HS-5 (cell line): ENCODE results near the gene ZNF33B.
A peak's percentile ranks its signal among the peaks of the same experiment; 100 is the strongest.
"Not testable (repeated sequence)": the region's sequence is repeated elsewhere in the genome, so short reads cannot be mapped to it uniquely, and the experiment has no call there.

Experiments
- DNase-seq: peaks from one replicate; pipeline ENCODE4 v3.0.0-alpha.2; 2012; ENCODE audit warnings: low read depth

ZNF33B gene

GRCh38 chr10:42638055-42638820, at the start of gene ZNF33B:
Gene ZNF33B, minus strand, starts transcription at chr10:42638570. Its CDS starts 1,642 bp downstream, at chr10:42636928.
- peak; percentile 86 for DNase-seq

DNA sequence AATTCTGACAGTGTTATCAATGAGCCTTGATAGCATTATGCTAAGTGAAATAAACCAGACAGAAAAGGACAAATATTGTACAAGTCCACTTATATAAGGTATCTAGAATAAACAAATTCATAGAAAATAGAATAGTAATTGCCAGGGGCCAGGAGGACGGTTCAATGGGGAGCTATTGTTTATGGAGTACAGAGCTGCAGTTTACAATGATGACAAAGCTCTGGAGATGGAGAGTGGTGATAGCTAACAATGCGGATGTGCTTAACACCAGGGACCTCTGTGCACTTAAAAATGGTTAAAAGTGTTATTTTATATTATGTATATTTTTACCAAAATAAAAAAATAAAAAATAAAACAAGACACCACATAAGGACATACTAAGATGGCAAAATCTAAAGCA, 46.1 kb upstream of the ZNF33B start:
- no peak for DNase-seq

DNA sequence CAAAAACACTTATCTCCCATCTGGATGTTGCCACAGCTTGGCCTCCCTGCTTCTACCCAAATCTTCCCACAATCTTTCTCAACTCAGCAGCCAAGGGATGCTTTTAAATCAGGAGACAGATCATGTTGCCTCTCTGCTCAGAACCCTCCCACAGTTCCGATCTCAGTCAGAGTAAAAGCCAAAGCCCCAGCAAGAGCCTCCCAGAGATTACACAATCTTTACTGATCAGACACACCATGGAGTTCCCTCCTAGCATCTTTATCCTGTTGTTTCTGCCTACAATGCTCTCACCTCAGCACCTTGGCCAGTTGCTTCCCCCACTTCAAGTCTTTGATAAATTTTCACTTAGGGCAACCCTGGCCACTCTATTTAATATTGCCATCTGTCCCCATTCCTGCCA, 41.9 kb upstream of the ZNF33B start:
- no peak for DNase-seq

GRCh38 chr10:42665181-42665979, 27.0 kb upstream of the ZNF33B start:
- DNase-seq, result not testable (repeated sequence)

GRCh38 chr10:42654419-42654818, 16.0 kb upstream of the ZNF33B start:
- no peak for DNase-seq

GRCh38 chr10:42652858-42653257, 14.5 kb upstream of the ZNF33B start:
- no peak for DNase-seq

DNA sequence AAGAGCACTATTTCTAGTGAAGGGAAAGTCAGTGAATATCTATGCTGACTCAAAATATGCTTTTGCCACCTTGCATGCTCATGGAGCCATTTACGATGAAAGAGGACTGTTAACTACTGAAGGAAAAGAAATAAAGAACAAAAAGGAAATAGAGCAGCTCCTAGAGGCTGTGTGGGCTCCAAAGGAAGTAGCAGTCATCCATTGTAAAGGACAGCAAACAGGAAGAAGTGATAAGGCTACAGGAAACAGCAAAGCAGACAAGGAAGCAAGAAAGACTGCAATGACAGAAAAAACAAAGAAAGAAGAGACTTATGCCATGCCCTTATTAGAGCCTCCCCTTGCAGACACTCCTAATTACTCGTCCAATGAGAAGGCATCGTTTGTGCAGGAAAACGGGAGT, 12.0 kb upstream of the ZNF33B start:
- no peak for DNase-seq

DNA sequence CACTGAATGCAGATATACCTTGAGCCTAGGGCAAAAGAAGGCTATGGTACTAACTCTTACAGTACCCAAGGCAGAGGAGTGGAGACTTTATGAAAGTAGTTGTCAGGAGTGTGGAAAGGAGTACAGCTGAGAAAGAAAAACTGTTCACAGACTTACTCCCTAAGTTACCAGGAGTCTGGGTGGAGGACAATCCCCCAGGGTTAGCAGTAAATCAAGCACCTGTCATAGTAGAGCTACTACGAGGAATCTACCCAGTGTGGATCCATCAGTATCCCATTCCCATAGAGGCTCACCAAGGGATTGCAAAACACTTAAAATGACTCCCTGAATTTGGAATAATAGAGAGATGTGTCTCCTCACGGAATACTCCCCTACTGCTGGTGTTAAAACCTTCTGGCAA, 10.1 kb upstream of the ZNF33B start:
- no peak for DNase-seq

GRCh38 chr10:42646687-42647640, 8.6 kb upstream of the ZNF33B start:
- no peak for DNase-seq

DNA sequence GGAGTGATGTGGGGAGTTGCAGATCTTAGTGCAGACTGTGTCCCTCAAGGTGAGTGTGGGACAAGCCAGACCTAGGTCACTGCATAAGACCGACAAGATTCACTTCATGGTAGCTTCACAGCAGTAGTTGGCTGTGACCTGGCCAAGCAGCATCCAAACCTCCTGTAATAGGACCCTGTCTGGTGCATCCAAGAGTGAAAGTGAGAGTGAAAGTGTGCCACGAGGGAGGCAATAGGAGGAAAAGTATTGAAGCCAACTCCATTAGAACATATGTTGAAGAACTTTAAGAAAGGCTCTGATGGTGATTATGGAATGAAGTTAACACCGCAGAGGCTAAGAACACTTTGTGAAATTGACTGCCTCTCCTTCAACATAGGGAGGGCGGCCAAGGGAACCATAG, 7.8 kb upstream of the ZNF33B start:
- no peak for DNase-seq

GRCh38 chr10:42645516-42645915, 7.1 kb upstream of the ZNF33B start:
- no peak for DNase-seq

DNA sequence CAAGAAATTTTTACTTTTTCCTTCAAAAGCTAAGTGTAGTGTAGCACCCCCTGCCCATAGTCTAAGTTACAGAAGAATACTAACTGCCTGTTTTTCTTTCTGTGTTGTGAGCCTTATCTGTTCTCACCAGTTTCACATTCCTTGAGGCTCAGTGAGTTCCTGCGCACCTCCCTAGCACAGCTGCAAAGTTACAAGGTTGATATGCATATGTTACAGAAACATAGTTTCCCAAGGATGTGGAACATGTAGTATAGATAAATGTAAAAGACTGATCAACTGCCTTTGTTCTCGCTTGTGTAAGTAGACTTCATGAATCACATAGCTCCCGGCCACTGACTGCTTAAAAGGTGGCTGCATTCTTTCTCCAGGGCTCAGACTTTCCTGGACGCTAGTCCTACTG, 6.7 kb upstream of the ZNF33B start:
- no peak for DNase-seq

DNA sequence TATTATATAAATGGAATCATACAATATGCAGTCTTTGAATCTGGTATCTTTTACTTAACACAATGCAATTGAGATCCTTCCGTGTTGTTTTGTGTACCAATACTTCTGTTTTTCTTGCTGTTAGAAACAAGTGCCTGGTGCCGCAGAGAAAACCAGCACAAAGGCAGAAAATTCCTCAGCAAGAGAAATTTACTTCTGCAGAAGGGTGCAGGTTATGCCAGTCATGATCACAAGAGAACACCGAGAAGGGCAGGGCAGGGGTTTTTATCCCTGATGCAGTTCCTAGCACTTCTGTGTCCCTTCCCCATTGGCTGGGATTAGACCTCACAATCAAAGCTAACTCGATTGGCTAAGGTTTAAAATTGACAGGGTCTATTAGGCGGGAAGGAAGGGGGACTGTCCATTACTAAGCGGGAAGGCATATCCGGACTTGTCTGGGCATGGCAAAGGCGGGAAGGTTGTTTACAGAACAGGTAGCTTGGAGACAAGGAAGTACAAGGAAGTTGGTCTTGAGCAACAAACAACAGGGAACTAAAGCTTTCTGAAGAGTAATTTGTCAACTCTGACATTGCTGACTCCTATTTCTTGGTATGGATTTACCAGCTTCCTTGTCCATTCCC, 2.4 kb upstream of the ZNF33B start:
- no peak for DNase-seq

DNA sequence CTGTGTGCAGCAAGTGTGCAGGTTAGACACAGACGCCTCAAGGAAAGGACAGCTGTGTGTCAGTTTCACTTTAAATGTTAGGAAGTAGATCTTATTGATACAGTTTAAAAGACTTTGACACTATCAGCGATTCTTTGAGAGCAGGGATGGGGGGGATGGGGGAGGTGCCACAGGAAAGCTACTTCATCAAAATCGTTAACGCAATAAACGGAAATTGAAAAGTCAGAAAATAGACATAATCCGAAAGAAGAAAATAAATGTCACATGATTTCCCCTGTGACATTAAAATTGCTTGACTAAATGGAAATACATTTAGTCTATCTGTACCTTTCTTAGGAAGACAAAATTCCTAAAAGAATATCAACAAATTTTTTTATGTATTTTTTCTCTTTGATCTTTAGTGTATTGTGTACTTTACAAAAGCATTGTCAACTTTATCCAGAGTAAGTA, 476 bp upstream of the ZNF33B start:
- no peak for DNase-seq

GRCh38 chr10:42637648-42638054, 719 bp downstream of the ZNF33B start:
- no peak for DNase-seq

- no peak for DNase-seq
Measured at GRCh38 chr10:42637142-42637541, 1.2 kb downstream of the ZNF33B start.

- DNase-seq, result no peak
Measured at GRCh38 chr10:42635098-42635497, 3.3 kb downstream of the ZNF33B start.

DNA sequence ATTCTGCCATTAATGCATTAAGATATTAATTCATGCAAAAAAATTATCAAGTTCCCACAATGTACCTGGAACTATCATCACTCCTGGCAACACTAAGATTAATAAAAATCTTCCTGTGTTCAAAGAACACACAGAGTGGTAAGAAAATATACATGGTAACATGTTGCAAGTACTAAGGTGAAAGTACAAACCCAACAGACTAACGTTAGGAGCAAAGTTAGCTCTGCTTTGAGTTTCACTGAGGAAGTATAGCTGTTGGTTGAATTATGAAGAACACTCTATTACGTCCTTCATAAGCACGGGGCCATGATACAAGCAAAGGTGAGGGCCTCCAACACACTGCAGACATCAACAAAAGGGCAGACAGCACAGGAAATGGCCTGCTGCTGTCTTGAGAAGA, 5.8 kb downstream of the ZNF33B start:
- DNase-seq, result no peak

DNA sequence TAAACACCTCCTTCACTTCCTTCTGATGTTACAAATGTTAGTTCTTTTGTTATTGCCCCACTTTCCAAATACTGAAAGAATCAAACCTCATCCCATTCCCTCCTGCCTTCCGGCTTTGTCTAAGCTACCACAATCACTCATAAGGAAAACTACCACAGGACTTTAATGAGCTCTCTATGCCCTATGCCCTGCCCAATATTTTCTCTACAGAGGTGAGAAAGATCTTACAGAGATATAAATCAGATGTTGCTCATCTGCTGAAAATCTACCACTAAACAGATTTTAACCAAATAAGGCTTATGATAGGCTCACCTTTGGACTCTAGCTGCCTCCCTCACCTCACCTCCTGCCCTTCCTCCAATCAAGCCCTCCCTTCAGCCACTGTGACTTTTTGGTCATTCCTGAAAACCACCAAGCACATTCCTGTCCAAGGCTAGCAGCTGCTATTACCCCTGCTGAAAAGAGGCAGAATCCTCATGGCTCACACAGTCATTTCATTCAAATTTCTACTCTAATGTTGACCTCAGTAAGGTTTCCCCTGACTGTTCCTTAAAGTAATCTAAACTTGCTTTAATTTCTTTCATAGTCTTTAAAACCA, 7.7 kb downstream of the ZNF33B start:
- no peak for DNase-seq

DNA sequence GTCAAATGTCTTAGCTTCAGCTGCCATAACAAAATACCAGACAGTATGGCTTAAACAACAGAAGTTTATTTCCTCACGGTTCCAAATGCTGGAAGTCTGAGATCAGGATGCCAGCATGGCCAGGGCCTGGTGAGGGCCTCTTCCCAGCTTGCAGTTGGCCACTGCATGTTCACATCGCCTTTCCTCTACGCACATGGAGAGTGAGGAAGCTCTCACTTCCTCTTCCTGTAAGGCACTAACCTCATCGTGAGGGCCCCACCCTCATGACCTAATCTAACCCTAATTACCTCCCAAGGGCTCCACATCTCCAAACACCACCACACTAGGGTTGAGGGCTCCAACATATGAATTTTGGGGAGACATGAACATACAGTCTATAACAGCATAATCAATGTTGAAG, 14.4 kb downstream of the ZNF33B start:
- DNase-seq, result no peak

DNA sequence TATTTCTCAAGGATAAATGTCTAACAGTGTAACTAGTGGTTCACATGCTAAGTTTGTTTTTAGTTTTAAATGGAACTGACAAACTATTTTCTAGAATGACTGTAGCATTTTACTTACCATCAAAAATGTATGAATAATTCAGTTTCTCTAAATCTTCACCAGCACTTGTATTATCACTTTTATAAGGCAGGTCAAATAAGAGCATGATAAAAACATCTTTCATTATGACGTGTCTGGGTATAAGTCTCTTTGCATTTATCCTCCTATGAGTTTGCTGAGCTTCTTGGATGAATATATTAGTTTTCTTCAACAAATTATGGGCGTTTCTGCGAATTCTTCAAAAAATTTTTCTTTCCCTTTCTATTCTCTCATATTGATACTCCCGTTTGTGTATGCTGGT, 19.9 kb downstream of the ZNF33B start:
- no peak for DNase-seq
